Transverse colon (tissue), 3 donors: ENCODE measurements around the gene IP6K2.

Experiments
- EP300 ChIP-seq: sonication (generic); formaldehyde crosslinking; IDR thresholded peaks from one replicate; pipeline ENCODE4 v1.6.1; 2017; ENCODE audit warnings: antibody characterized with exemption, low read depth
- TF ChIP-seq, protein P1 (sequence below), 5 experiments: fragments of 200-600 bp in 3 of 5; fragments of 450-650 bp in 2 of 5; sonication (generic) in 3 of 5; IDR thresholded peaks; 1 replicate in 2 of 5; 2 replicates in 3 of 5; pipeline ENCODE4 v1.5.1; 2016 to 2017; ENCODE audit warnings: antibody characterized with exemption in 5 of 5, inconsistent platforms in 3 of 5, mild to moderate bottlenecking in 2 of 5, moderate library complexity in 1 of 5

GRCh38 chr3:48656061-48656840 lies 60.8 kb downstream of the IP6K2 start:
- TF ChIP-seq EP300, result no peak
- TF ChIP-seq, protein P1, sequence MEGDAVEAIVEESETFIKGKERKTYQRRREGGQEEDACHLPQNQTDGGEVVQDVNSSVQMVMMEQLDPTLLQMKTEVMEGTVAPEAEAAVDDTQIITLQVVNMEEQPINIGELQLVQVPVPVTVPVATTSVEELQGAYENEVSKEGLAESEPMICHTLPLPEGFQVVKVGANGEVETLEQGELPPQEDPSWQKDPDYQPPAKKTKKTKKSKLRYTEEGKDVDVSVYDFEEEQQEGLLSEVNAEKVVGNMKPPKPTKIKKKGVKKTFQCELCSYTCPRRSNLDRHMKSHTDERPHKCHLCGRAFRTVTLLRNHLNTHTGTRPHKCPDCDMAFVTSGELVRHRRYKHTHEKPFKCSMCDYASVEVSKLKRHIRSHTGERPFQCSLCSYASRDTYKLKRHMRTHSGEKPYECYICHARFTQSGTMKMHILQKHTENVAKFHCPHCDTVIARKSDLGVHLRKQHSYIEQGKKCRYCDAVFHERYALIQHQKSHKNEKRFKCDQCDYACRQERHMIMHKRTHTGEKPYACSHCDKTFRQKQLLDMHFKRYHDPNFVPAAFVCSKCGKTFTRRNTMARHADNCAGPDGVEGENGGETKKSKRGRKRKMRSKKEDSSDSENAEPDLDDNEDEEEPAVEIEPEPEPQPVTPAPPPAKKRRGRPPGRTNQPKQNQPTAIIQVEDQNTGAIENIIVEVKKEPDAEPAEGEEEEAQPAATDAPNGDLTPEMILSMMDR (IDR thresholded peaks at IDR 0.05), result peak; percentile 18 to 85 (median 64)
